Upper lobe of right lung (tissue), 1 donor: ENCODE data around the gene ZBTB46. TPM values are rescaled to one million over a fixed set of nuclear protein-coding genes. Genes with fewer than 3 reads are reported as not detected.
A peak's percentile ranks its signal among the peaks of the same experiment; 100 is the strongest.

Experiments
- ATAC-seq: fragments of 200-7000 bp; cut with Tn5 transposase; one replicate; pipeline ENCODE4 v1.9.1; 2020; ENCODE audit warnings: mild to moderate bottlenecking, moderate library complexity
- DNase-seq: peaks from one replicate; pipeline ENCODE4 v3.0.0-alpha.2; 2020
- H3K27ac ChIP-seq: fragments of 200-600 bp; one replicate; pipeline ENCODE4 v1.8.0; 2022
- H3K27me3 ChIP-seq: fragments of 200-600 bp; one replicate; pipeline ENCODE4 v1.8.0; 2022; ENCODE audit warnings: mild to moderate bottlenecking
- H3K36me3 ChIP-seq: fragments of 200-600 bp; one replicate; pipeline ENCODE4 v1.8.0; 2022
- H3K4me1 ChIP-seq: fragments of 200-600 bp; one replicate; pipeline ENCODE4 v1.8.0; 2022
- H3K4me3 ChIP-seq: fragments of 200-600 bp; one replicate; pipeline ENCODE4 v1.8.0; 2022; ENCODE audit warnings: mild to moderate bottlenecking
- H3K9me3 ChIP-seq: fragments of 200-600 bp; one replicate; pipeline ENCODE4 v1.8.0; 2022
- intact Hi-C: fragments of 100-400 bp; cut with DNase I; formaldehyde crosslinking; loops from one replicate; pipeline ENCODE4 v1.11.0; 2022
- total RNA-seq: library from RNA; stranded (reverse); fragmentation: NEBNext Ultra II Directional; extraction: Animal tissue kit (Norgen Biotek cat#: 25700); gene quantifications from one replicate; pipeline ENCODE4 v1.2.1, GENCODE V29; 2021
- TF ChIP-seq, protein P1 (sequence below): fragments of 200-600 bp; IDR thresholded peaks from one replicate; pipeline ENCODE4 v1.8.0; 2022; ENCODE audit warnings: antibody characterized with exemption
- donor health status: DM: no; HTN: yes; CAD: no; lungs with severe emphysema.

The ZBTB46 gene
- total RNA-seq, 1 donor from 2014 or later: 19.7 TPM

DNA sequence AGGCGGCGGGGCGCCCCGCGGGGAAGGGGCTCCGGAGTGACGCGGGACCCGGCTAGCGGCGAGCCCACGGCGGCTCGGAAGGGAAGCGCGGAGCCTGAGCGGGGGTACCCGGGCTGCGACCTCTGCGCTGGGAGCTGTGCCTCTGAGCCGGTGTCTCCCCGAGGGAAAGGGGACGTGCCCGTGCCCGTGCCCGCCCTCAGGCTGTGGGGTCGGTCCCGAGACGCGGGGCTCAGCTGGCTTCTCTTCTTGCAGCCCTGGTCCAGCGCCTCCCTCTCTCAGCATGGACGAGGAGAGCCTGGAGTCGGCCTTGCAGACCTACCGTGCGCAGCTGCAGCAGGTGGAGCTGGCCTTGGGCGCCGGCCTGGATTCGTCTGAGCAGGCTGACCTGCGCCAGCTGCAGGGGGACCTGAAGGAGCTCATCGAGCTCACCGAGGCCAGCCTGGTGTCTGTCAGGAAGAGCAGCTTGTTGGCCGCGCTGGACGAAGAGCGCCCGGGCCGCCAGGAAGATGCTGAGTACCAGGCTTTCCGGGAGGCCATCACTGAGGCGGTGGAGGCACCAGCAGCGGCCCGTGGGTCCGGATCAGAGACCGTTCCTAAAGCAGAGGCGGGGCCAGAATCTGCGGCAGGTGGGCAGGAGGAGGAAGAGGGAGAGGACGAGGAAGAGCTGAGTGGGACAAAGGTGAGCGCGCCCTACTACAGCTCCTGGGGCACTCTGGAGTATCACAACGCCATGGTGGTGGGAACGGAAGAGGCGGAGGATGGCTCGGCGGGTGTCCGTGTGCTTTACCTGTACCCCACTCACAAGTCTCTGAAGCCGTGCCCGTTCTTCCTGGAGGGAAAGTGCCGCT is 122.5 kb downstream of the ZBTB46 start:
- intact Hi-C loops: no loop called here
- no peak for ATAC-seq
- DNase-seq: peak; percentile 66
- Histone ChIP-seq H3K27ac (peak overlapping the region; percentile 93), H3K36me3 (peaks cover 73% of the 10 kb centered on the region), H3K9me3 (no peaks in the 10 kb centered on the region), H3K4me1 (peaks cover 24% of the 10 kb centered on the region), H3K4me3 (peak overlapping the region; percentile 75), H3K27me3 (no peaks in the 10 kb centered on the region)
- TF ChIP-seq, protein P1, sequence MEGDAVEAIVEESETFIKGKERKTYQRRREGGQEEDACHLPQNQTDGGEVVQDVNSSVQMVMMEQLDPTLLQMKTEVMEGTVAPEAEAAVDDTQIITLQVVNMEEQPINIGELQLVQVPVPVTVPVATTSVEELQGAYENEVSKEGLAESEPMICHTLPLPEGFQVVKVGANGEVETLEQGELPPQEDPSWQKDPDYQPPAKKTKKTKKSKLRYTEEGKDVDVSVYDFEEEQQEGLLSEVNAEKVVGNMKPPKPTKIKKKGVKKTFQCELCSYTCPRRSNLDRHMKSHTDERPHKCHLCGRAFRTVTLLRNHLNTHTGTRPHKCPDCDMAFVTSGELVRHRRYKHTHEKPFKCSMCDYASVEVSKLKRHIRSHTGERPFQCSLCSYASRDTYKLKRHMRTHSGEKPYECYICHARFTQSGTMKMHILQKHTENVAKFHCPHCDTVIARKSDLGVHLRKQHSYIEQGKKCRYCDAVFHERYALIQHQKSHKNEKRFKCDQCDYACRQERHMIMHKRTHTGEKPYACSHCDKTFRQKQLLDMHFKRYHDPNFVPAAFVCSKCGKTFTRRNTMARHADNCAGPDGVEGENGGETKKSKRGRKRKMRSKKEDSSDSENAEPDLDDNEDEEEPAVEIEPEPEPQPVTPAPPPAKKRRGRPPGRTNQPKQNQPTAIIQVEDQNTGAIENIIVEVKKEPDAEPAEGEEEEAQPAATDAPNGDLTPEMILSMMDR: no peak

DNA sequence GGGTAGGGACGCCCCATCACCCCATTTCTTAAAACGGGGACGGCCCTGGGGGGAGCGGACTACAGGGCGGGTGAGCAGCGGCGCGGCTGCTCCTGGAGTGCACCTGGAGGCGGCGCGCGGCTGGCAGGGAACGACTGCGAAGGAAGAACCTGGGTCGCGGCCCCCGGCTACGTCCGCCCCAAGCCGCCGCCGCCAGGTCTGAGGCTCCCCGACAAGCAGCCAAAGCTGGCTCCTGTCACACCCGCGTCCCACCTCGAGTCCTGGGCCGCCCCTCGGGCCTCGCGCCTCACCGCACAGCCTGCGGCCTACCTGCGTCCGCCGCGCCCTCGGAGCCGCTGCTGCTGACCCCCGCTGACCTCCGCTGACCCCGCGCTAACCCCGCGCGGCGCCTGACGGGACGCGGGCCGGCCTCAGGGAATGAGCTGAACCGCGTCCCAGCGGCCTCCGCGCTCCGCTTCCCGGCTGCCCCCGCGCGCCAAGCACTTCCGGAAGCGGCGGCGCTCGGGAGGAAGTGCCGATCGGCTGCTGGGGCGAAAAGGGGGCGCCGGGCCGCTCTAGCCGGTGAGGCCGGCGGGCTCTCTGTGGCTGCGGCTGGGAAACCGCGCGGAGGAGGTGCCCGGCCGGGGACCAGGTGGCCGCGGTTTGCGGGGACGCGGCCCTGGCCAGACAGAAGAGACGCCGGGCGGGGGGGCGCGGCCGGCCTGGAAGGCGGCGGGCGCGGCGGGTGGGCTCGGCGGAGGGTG is 123.3 kb downstream of the ZBTB46 start, which contains the start of the genes ARFRP1 and ZGPAT:
Gene ARFRP1, minus strand, starts transcription at position 419 of the 743 bp plus-strand sequence. CDS start 885 bp downstream, outside the sequence.
Gene ZGPAT, plus strand, starts transcription at position 482 of the 743 bp plus-strand sequence. CDS start 542 bp downstream, outside the sequence.
- peaks cover 24% of the 10 kb centered on the region for H3K4me1 ChIP-seq
- TF ChIP-seq, protein P1: no peak
- intact Hi-C loops: no loop called here
- H3K36me3 ChIP-seq: peaks cover 69% of the 10 kb centered on the region
- peak; percentile 96 for DNase-seq
- H3K27ac ChIP-seq: peak within 1 kb of the TSS; percentile 93
- no peaks in the 10 kb centered on the region for H3K27me3 ChIP-seq
- peak; percentile 97 for ATAC-seq
- H3K9me3 ChIP-seq: no peaks in the 10 kb centered on the region
- peak within 1 kb of the TSS; percentile 75 for H3K4me3 ChIP-seq

DNA sequence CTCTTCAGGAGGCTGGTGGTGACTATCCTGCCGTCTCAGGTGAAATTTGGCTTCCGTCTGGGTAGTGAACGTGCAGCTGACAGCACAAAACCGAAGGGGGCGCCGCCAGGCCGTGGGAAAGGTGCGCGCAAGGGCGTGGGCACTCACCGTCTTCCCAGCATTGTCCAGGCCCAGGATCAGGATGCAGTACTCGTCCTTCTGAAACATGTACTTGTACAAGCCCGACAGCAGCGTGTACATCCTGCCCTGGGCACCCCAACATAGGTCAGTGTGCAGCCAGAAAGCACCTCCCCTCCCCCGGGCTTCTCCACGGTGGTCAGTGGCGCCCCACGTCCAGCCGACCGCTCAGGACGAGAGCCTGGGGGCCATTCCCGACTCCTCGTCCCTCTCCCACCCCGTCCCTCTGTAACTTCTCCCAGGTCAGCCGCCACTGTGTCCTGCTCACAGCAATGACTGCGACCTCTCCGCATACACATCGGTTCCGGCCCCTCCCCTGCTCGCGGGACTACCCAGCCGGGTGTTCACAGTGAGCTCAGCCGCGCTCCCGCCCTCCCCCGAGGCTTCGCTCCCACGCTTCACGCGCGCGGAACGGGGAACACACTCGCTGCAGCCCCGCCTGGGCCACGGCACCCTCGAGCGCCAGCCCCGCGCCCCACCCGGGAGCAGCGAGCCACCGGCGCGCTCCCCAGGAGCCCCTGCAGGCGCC is 124.1 kb downstream of the ZBTB46 start:
- intact Hi-C loops: no loop called here
- Histone ChIP-seq H3K27ac (peak overlapping the region; percentile 93), H3K27me3 (no peaks in the 10 kb centered on the region), H3K4me1 (peaks cover 24% of the 10 kb centered on the region), H3K9me3 (no peaks in the 10 kb centered on the region), H3K36me3 (peaks cover 62% of the 10 kb centered on the region), H3K4me3 (peak overlapping the region; percentile 75)
- TF ChIP-seq, protein P1: peak; percentile 27
- DNase-seq (peak; percentile 83), ATAC-seq (peak; percentile 51)

DNA sequence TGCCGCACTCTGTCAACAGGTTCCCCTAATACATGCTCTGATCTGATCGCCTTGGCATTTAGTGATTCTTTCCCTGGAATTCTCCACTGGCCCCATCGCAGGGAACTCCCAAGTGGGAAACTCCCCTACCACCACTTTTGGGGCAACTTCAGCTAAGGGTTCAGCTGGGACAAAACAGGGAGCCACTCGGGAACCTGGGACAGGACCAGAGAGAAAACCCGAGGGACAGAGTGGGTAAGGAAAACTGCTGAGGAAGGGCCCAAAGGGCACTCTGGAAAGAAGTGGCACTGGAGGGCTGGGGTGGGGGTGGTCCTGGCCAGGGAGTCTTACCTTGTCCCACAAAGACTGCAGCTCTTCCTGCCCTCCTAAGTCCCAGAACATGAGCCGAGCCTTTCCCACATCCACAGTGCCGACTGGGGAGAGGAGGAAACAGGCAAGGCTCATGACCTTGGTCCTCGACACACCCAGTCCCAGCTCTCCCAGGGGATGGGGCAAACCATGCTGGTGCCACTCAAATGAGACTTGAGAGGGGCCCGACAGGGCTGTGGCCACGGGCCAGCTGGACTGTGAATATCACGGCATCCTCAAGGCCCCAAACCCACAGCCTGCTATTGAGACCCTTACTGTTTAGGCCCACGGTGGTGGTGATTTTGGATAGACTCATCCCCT is 124.9 kb downstream of the ZBTB46 start:
- Histone ChIP-seq H3K4me1 (peaks cover 24% of the 10 kb centered on the region), H3K27me3 (no peaks in the 10 kb centered on the region), H3K36me3 (peaks cover 53% of the 10 kb centered on the region), H3K4me3 (peak overlapping the region; percentile 75), H3K9me3 (no peaks in the 10 kb centered on the region), H3K27ac (peak overlapping the region; percentile 93)
- no peak for DNase-seq
- ATAC-seq: no peak
- intact Hi-C loops: no loop called here
- TF ChIP-seq, protein P1: no peak
